Measurements from ENCODE around the gene RGPD8.

GRCh38 chr2:112340475-112341267 lies 92.8 kb downstream of the RGPD8 start:
- TF ChIP-seq, protein P1, sequence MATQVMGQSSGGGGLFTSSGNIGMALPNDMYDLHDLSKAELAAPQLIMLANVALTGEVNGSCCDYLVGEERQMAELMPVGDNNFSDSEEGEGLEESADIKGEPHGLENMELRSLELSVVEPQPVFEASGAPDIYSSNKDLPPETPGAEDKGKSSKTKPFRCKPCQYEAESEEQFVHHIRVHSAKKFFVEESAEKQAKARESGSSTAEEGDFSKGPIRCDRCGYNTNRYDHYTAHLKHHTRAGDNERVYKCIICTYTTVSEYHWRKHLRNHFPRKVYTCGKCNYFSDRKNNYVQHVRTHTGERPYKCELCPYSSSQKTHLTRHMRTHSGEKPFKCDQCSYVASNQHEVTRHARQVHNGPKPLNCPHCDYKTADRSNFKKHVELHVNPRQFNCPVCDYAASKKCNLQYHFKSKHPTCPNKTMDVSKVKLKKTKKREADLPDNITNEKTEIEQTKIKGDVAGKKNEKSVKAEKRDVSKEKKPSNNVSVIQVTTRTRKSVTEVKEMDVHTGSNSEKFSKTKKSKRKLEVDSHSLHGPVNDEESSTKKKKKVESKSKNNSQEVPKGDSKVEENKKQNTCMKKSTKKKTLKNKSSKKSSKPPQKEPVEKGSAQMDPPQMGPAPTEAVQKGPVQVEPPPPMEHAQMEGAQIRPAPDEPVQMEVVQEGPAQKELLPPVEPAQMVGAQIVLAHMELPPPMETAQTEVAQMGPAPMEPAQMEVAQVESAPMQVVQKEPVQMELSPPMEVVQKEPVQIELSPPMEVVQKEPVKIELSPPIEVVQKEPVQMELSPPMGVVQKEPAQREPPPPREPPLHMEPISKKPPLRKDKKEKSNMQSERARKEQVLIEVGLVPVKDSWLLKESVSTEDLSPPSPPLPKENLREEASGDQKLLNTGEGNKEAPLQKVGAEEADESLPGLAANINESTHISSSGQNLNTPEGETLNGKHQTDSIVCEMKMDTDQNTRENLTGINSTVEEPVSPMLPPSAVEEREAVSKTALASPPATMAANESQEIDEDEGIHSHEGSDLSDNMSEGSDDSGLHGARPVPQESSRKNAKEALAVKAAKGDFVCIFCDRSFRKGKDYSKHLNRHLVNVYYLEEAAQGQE (IDR thresholded peaks at IDR 0.05; ENCODE audit: low read depth) = no peak
- no peak for TF ChIP-seq MAX (IDR thresholded peaks at IDR 0.05)
- no peak for TF ChIP-seq FOXM1 (IDR thresholded peaks at IDR 0.05; ENCODE audit: borderline replicate concordance, low read depth)
- TF ChIP-seq ZBTB7A (IDR thresholded peaks at IDR 0.05; ENCODE audit: low read depth) = no peak
- TF ChIP-seq, protein P2, sequence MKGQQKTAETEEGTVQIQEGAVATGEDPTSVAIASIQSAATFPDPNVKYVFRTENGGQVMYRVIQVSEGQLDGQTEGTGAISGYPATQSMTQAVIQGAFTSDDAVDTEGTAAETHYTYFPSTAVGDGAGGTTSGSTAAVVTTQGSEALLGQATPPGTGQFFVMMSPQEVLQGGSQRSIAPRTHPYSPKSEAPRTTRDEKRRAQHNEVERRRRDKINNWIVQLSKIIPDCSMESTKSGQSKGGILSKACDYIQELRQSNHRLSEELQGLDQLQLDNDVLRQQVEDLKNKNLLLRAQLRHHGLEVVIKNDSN (IDR thresholded peaks at IDR 0.05) = no peak
- no peak for TF ChIP-seq RAD21 (IDR thresholded peaks at IDR 0.05; ENCODE audit: low read depth)
- no peak for TF ChIP-seq YY1 (IDR thresholded peaks at IDR 0.05; ENCODE audit: low read depth)
- no peak for TF ChIP-seq EP300 (IDR thresholded peaks at IDR 0.05; ENCODE audit: borderline replicate concordance)
- no peak for TF ChIP-seq TEAD4 (IDR thresholded peaks at IDR 0.05)
- TF ChIP-seq CEBPB (IDR thresholded peaks at IDR 0.05) = no peak
- TF ChIP-seq TAF1 (IDR thresholded peaks at IDR 0.05; ENCODE audit: low read depth) = no peak

Measured in Ishikawa (cell line).